Caco-2 (cell line): ENCODE measurements around the gene NEXMIF. TPM values are rescaled to one million over a fixed set of nuclear protein-coding genes. Genes with fewer than 3 reads are reported as not detected.
"Not testable (repeated sequence)": the region's sequence is repeated elsewhere in the genome, so short reads cannot be mapped to it uniquely, and the experiment has no call there.

Experiments
- BruUV-seq: library from RNA; stranded (reverse); fragments of 400-500 nt; replicated peaks from 2 replicates; lab custom pipeline; 2021; lab: Mats Ljungman, UMichigan
- CTCF ChIA-PET: fragments of 300-600 bp; sonication (Branson Sonifier 250); formaldehyde crosslinking; loops from one replicate; lab custom pipeline; 2022; ENCODE audit warnings: antibody characterized with exemption; lab: Charles Lee
- POLR2A ChIA-PET: fragments of 300-600 bp; sonication (Branson Sonifier 250); formaldehyde crosslinking; loops from one replicate; lab custom pipeline; 2022; ENCODE audit warnings: antibody characterized with exemption; lab: Charles Lee
- DNase-seq, 2 experiments: peaks; one replicate each; pipeline versions ENCODE4 v3.0.0 to v3.0.0-alpha.2; 2020 to 2022
- H3K27me3 ChIP-seq: replicated peaks from 2 replicates; pipeline ENCODE4 v1.6.0; 2011; ENCODE audit warnings: low read length; ENCODE audit not compliant: control insufficient read depth, insufficient read depth
- H3K36me3 ChIP-seq: 2 replicates; pipeline ENCODE4 v1.5.1; 2011; ENCODE audit warnings: low read length; ENCODE audit not compliant: control insufficient read depth, insufficient read depth
- H3K4me1 ChIP-seq: fragments of 250-450 bp; sonication (Bioruptor Pico); 2 replicates; pipeline ENCODE4 v1.5.1; 2020; ENCODE audit warnings: mild to moderate bottlenecking
- H3K4me3 ChIP-seq: 2 replicates; pipeline ENCODE4 v1.5.1; 2011; ENCODE audit warnings: low read depth, mild to moderate bottlenecking, control low read depth, low read length
- H3K9me3 ChIP-seq: fragments of 250-450 bp; sonication (Bioruptor Pico); 2 replicates; pipeline ENCODE4 v1.5.1; 2020; ENCODE audit warnings: mild to moderate bottlenecking, moderate library complexity
- H3K27ac Mint-ChIP-seq: one replicate; pipeline ENCODE4 v1.8.0; 2022; ENCODE audit warnings: mixed read lengths; ENCODE audit not compliant: unreplicated experiment
- H3K27me3 Mint-ChIP-seq: one replicate; pipeline ENCODE4 v1.8.0; 2022; ENCODE audit warnings: mixed read lengths; ENCODE audit not compliant: insufficient read depth, unreplicated experiment
- H3K36me3 Mint-ChIP-seq: one replicate; pipeline ENCODE4 v1.8.0; 2022; ENCODE audit warnings: mild to moderate bottlenecking, mixed read lengths; ENCODE audit not compliant: insufficient read depth, unreplicated experiment
- H3K4me1 Mint-ChIP-seq: one replicate; pipeline ENCODE4 v1.8.0; 2022; ENCODE audit warnings: low read depth, mixed read lengths; ENCODE audit not compliant: unreplicated experiment
- H3K4me3 Mint-ChIP-seq: one replicate; pipeline ENCODE4 v1.8.0; 2022; ENCODE audit warnings: mild to moderate bottlenecking, moderate library complexity, mixed read lengths; ENCODE audit not compliant: unreplicated experiment
- H3K9me3 Mint-ChIP-seq: one replicate; pipeline ENCODE4 v1.8.0; 2022; ENCODE audit warnings: mixed read lengths; ENCODE audit not compliant: unreplicated experiment
- CTCF ChIP-seq, 2 experiments: fragments of 200-600 bp in 1 of 2; IDR thresholded peaks; 1 replicate in 1 of 2; 2 replicates in 1 of 2; pipeline versions ENCODE4 v1.5.1 to v1.8.0; 2011 to 2022; ENCODE audit warnings: antibody characterized with exemption in 1 of 2, control low read depth in 1 of 2, inconsistent platforms in 1 of 2, low read depth in 1 of 2, low read length in 1 of 2, mild to moderate bottlenecking in 1 of 2, moderate library complexity in 1 of 2; ENCODE audit not compliant: insufficient read depth in 1 of 2, severe bottlenecking in 1 of 2, unreplicated experiment in 1 of 2
- intact Hi-C: fragments of 100-400 bp; cut with micrococcal nuclease; formaldehyde crosslinking; loops from one replicate; pipeline ENCODE4 v1.10.0; 2022; ENCODE audit not compliant: unreplicated experiment
- total RNA-seq: library from RNA; stranded (reverse); gene quantifications from 2 replicates; pipeline ENCODE4 v1.2.3, GENCODE V29; 2022

Gene NEXMIF
- total RNA-seq, 1 experiment from 2014 or later: not detected

- no peaks in the 10 kb centered on the region for H3K27me3 ChIP-seq
- no peak for TF ChIP-seq CTCF (IDR thresholded peaks at IDR 0.05; ENCODE audit: insufficient read depth in 1 of 2, low read depth in 1 of 2, low read length in 1 of 2, severe bottlenecking in 1 of 2, unreplicated experiment in 1 of 2)
- no peaks in the 10 kb centered on the region for H3K4me1 Mint-ChIP-seq
- no peak overlapping the region for H3K4me3 Mint-ChIP-seq
- DNase-seq: no peak
- no peaks in the 10 kb centered on the region for H3K36me3 Mint-ChIP-seq
- intact Hi-C loops: no loop called here
- no peak overlapping the region for H3K4me3 ChIP-seq
- BruUV-seq: no TSS peak
- no peaks in the 10 kb centered on the region for H3K4me1 ChIP-seq
- H3K27ac Mint-ChIP-seq: no peak overlapping the region
- no peaks in the 10 kb centered on the region for H3K36me3 ChIP-seq
- no peaks in the 10 kb centered on the region for H3K9me3 Mint-ChIP-seq
- ChIA-PET CTCF (no interaction called here), POLR2A (no interaction called here)
- no peaks in the 10 kb centered on the region for H3K9me3 ChIP-seq
- H3K27me3 Mint-ChIP-seq: peaks cover 4% of the 10 kb centered on the region
Observed at GRCh38 chrX:74890676-74891430, 34.4 kb downstream of the NEXMIF start.

- CTCF ChIA-PET, H3K9me3 ChIP-seq, H3K27me3 Mint-ChIP-seq, POLR2A ChIA-PET, DNase-seq, H3K27me3 ChIP-seq, H3K36me3 Mint-ChIP-seq, H3K4me1 Mint-ChIP-seq, H3K4me3 Mint-ChIP-seq, BruUV-seq, H3K9me3 Mint-ChIP-seq, H3K27ac Mint-ChIP-seq, intact Hi-C loops, H3K4me1 ChIP-seq, H3K36me3 ChIP-seq, H3K4me3 ChIP-seq: not testable (repeated sequence)
Observed at GRCh38 chrX:74882383-74882782, 42.9 kb downstream of the NEXMIF start.

- intact Hi-C loops: no loop called here
- DNase-seq: no peak
- H3K36me3 Mint-ChIP-seq: no peaks in the 10 kb centered on the region
- H3K4me3 Mint-ChIP-seq: no peak overlapping the region
- H3K36me3 ChIP-seq: no peaks in the 10 kb centered on the region
- TF ChIP-seq CTCF (IDR thresholded peaks at IDR 0.05; ENCODE audit: insufficient read depth in 1 of 2, low read depth in 1 of 2, low read length in 1 of 2, severe bottlenecking in 1 of 2, unreplicated experiment in 1 of 2): no peak
- CTCF ChIA-PET: no interaction called here
- no peak overlapping the region for H3K4me3 ChIP-seq
- H3K4me1 Mint-ChIP-seq: no peaks in the 10 kb centered on the region
- no peak overlapping the region for H3K27ac Mint-ChIP-seq
- H3K4me1 ChIP-seq: no peaks in the 10 kb centered on the region
- H3K9me3 ChIP-seq: no peaks in the 10 kb centered on the region
- POLR2A ChIA-PET: no interaction called here
- H3K27me3 Mint-ChIP-seq: no peaks in the 10 kb centered on the region
- H3K27me3 ChIP-seq: no peaks in the 10 kb centered on the region
- peaks cover 24% of the 10 kb centered on the region for H3K9me3 Mint-ChIP-seq
- BruUV-seq: no TSS peak
Observed at GRCh38 chrX:74865725-74866124, 59.5 kb downstream of the NEXMIF start.
